PC-3 (cell line): ENCODE measurements around the gene TMEM43. TPM values are rescaled to one million over a fixed set of nuclear protein-coding genes. Genes with fewer than 3 reads are reported as not detected.

Source experiments
- ATAC-seq: fragments of 200-7000 bp; cut with Tn5 transposase; 2 replicates; pipeline ENCODE4 v1.9.1; 2020; ENCODE audit warnings: mild to moderate bottlenecking, moderate library complexity
- BruUV-seq: library from RNA; stranded (reverse); fragments of 400-500 nt; replicated peaks from 2 replicates; lab custom pipeline; 2021; lab: Mats Ljungman, UMichigan
- CTCF ChIA-PET: fragments of 300-600 bp; sonication (Branson Sonifier 250); formaldehyde crosslinking; loops from one replicate; lab custom pipeline; 2022; ENCODE audit warnings: antibody characterized with exemption; lab: Charles Lee
- POLR2A ChIA-PET: fragments of 300-600 bp; sonication (Branson Sonifier 250); formaldehyde crosslinking; loops from one replicate; lab custom pipeline; 2022; ENCODE audit warnings: antibody characterized with exemption; ENCODE audit not compliant: unreplicated experiment; lab: Charles Lee
- DNase-seq: peaks from one replicate; pipeline ENCODE4 v3.0.0-alpha.2; 2015
- H2AFZ ChIP-seq: fragments of 300-600 bp; sonication (generic); 2 replicates; pipeline ENCODE4 v1.6.0; 2016; ENCODE audit warnings: antibody characterized with exemption, low read length
- H3F3A ChIP-seq: fragments of 300-600 bp; sonication (generic); one replicate; pipeline ENCODE4 v1.6.0; 2017; ENCODE audit warnings: antibody characterized with exemption, low read length, control low read depth, mild to moderate bottlenecking; ENCODE audit not compliant: unreplicated experiment
- H3K27ac ChIP-seq: fragments of 300-600 bp; sonication (generic); 2 replicates; pipeline ENCODE4 v1.5.1; 2016; ENCODE audit warnings: mild to moderate bottlenecking, low read length
- H3K27me3 ChIP-seq: fragments of 300-600 bp; sonication (generic); 2 replicates; pipeline ENCODE4 v1.6.1; 2016; ENCODE audit warnings: low read length, mixed read lengths
- H3K36me3 ChIP-seq: fragments of 300-600 bp; sonication (generic); 2 replicates; pipeline ENCODE4 v1.6.1; 2016; ENCODE audit warnings: low read depth, mixed run types, low read length, mixed read lengths
- H3K4me1 ChIP-seq: fragments of 300-600 bp; sonication (generic); 2 replicates; pipeline ENCODE4 v1.5.1; 2016; ENCODE audit warnings: low read length; ENCODE audit not compliant: insufficient read depth
- H3K4me2 ChIP-seq: fragments of 300-600 bp; sonication (generic); 2 replicates; pipeline ENCODE4 v1.6.0; 2016; ENCODE audit warnings: low read length
- H3K4me3 ChIP-seq: fragments of 300-600 bp; sonication (generic); 2 replicates; pipeline ENCODE4 v1.5.1; 2016; ENCODE audit warnings: mild to moderate bottlenecking, low read length, mixed read lengths
- H3K79me2 ChIP-seq: fragments of 300-600 bp; sonication (generic); 2 replicates; pipeline ENCODE4 v1.6.1; 2017; ENCODE audit warnings: low read length, mixed read lengths
- H3K9ac ChIP-seq: fragments of 300-600 bp; sonication (generic); 2 replicates; pipeline ENCODE4 v1.6.0; 2016; ENCODE audit warnings: mild to moderate bottlenecking, low read length
- H3K9me2 ChIP-seq: fragments of 300-600 bp; sonication (generic); replicated peaks from 2 replicates; pipeline ENCODE4 v1.6.1; 2016; ENCODE audit warnings: mixed run types, low read length, mixed read lengths
- H3K9me3 ChIP-seq: fragments of 300-600 bp; sonication (generic); 2 replicates; pipeline ENCODE4 v1.6.1; 2016; ENCODE audit warnings: low read length, mixed read lengths
- H4K20me1 ChIP-seq: fragments of 300-600 bp; sonication (generic); 2 replicates; pipeline ENCODE4 v1.6.1; 2016; ENCODE audit warnings: low read length, mixed read lengths
- EZH2 ChIP-seq: fragments of 300-600 bp; sonication (generic); IDR thresholded peaks from one replicate; pipeline ENCODE4 v1.6.1; 2017; ENCODE audit warnings: antibody characterized with exemption, mild to moderate bottlenecking, low read length; ENCODE audit not compliant: unreplicated experiment
- EZH2phosphoT487 ChIP-seq: fragments of 300-600 bp; sonication (generic); IDR thresholded peaks from 2 replicates; pipeline ENCODE4 v1.6.1; 2018; ENCODE audit warnings: mild to moderate bottlenecking, antibody characterized with exemption, low read length, borderline replicate concordance
- intact Hi-C: fragments of 100-400 bp; cut with micrococcal nuclease; formaldehyde crosslinking; loops from 2 replicates; pipeline ENCODE4 v1.9.0; 2023
- total RNA-seq: library from RNA; depleted of rRNA; stranded (reverse); fragments of >200 nt; gene quantifications from 2 replicates; pipeline ENCODE4 v1.2.3, GENCODE V29; 2014
- TF ChIP-seq, protein P1 (sequence below): fragments of 300-600 bp; sonication (generic); conservative IDR thresholded peaks from 2 replicates; pipeline ENCODE4 v1.5.1; 2017; ENCODE audit warnings: antibody characterized with exemption, low read depth, mild to moderate bottlenecking, low read length

TMEM43 gene
- total RNA-seq, 1 experiment from 2014 or later = 83.1 TPM

GRCh38 chr3:14126017-14126886 is 1.4 kb downstream of the TMEM43 start:
- peak overlapping the region; percentile 94 for H3K9ac ChIP-seq
- POLR2A ChIA-PET = interaction anchor here (0.6 to 2.2 kb wide), 5 partner anchors 14 to 643 kb away, joined by 3 to 20 read pairs (median 4); partner anchors contain the start of genes LSM3 and XPC
- no TSS peak for BruUV-seq

DNA sequence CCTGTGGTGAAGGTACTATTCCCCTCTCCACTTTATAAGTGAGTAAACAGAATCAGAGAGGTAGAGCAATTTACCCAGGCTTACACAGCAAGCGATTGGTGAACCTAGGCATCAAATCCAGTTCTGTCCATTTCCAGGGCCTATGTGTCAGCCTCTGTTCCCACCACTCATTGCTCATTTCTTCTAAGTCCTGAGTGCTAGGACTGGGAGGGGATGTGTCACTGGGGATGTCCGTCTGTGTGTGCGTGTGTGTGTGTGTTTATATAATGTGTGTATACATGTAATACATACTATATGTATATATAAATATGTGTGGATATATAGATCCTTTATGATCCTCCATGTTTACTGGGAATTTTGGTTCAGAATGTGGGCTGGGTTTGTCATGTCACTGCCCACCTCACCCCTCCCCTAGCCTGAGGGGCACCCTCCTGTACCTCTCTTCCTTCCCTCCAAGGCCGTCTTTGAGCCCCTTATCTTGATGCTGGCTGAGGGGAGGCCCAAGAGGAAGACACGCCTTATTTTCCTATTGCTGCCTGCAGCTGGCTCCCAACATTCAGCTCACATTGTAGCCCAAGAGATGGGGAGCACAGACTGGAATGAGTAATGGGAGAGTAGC is 2.1 kb downstream of the TMEM43 start:
- Histone ChIP-seq H3K4me3 (peak overlapping the region; percentile 87), H3K4me2 (peak overlapping the region; percentile 78), H3K4me1 (peaks cover 23% of the 10 kb centered on the region), H3K9me3 (no peaks in the 10 kb centered on the region), H2AFZ (no peak overlapping the region), H3F3A (no peaks in the 10 kb centered on the region), H3K27me3 (no peaks in the 10 kb centered on the region), H4K20me1 (peaks cover 30% of the 10 kb centered on the region), H3K9me2 (no peaks in the 10 kb centered on the region), H3K9ac (no peak overlapping the region), H3K27ac (no peak overlapping the region), H3K36me3 (peaks cover 34% of the 10 kb centered on the region), H3K79me2 (peaks cover 72% of the 10 kb centered on the region)
- ChIA-PET POLR2A (no interaction called here), CTCF (no interaction called here)
- DNase-seq = no peak
- ATAC-seq = no peak
- no TSS peak for BruUV-seq
- TF ChIP-seq EZH2phosphoT487 (no peak), EZH2 (no peak)
- TF ChIP-seq, protein P1, sequence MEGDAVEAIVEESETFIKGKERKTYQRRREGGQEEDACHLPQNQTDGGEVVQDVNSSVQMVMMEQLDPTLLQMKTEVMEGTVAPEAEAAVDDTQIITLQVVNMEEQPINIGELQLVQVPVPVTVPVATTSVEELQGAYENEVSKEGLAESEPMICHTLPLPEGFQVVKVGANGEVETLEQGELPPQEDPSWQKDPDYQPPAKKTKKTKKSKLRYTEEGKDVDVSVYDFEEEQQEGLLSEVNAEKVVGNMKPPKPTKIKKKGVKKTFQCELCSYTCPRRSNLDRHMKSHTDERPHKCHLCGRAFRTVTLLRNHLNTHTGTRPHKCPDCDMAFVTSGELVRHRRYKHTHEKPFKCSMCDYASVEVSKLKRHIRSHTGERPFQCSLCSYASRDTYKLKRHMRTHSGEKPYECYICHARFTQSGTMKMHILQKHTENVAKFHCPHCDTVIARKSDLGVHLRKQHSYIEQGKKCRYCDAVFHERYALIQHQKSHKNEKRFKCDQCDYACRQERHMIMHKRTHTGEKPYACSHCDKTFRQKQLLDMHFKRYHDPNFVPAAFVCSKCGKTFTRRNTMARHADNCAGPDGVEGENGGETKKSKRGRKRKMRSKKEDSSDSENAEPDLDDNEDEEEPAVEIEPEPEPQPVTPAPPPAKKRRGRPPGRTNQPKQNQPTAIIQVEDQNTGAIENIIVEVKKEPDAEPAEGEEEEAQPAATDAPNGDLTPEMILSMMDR = no peak
- intact Hi-C loops = loop anchor here (10.0 kb wide), 1 partner anchor 472 kb away; no protein-coding TSS in a partner anchor

More at GRCh38 chr3:14126017-14126886, 1.4 kb downstream of the TMEM43 start:
- Histone ChIP-seq H4K20me1 (peaks cover 30% of the 10 kb centered on the region), H3K4me3 (peak overlapping the region; percentile 87), H3K36me3 (peaks cover 34% of the 10 kb centered on the region), H3K4me2 (peak overlapping the region; percentile 78), H3K27me3 (no peaks in the 10 kb centered on the region), H2AFZ (no peak overlapping the region), H3F3A (no peaks in the 10 kb centered on the region), H3K9me3 (no peaks in the 10 kb centered on the region), H3K27ac (peak overlapping the region; percentile 38), H3K9me2 (no peaks in the 10 kb centered on the region), H3K4me1 (peaks cover 23% of the 10 kb centered on the region), H3K79me2 (peaks cover 79% of the 10 kb centered on the region)
- CTCF ChIA-PET = interaction anchor here (2.2 kb wide), 1 partner anchor 230 kb away, joined by 6 read pairs; no protein-coding TSS in a partner anchor
- TF ChIP-seq EZH2phosphoT487 (no peak), EZH2 (no peak)
- TF ChIP-seq, protein P1 = no peak
- intact Hi-C loops = loop anchor here (10.0 kb wide), 1 partner anchor 471 kb away; no protein-coding TSS in a partner anchor
- DNase-seq = no peak
- no peak for ATAC-seq
